HEK293 (cell line): Measurements from ENCODE around the gene ASRGL1.

ENCODE experiments used
- CTCF ChIP-seq: fragments of 450-650 bp; formaldehyde crosslinking; IDR thresholded peaks from 2 replicates; pipeline ENCODE4 v1.5.1; 2016; ENCODE audit warnings: missing biosample characterization, missing genetic modification characterization
- KLF9 ChIP-seq: fragments of 450-650 bp; formaldehyde crosslinking; IDR thresholded peaks from 2 replicates; pipeline ENCODE4 v1.5.1; 2016; ENCODE audit warnings: missing biosample characterization, missing genetic modification characterization, low read depth
- MZF1 ChIP-seq: fragments of 450-650 bp; formaldehyde crosslinking; IDR thresholded peaks from 2 replicates; pipeline ENCODE4 v1.5.1; 2017; ENCODE audit warnings: missing biosample characterization, missing genetic modification characterization, borderline replicate concordance
- YY1 ChIP-seq: fragments of 450-650 bp; formaldehyde crosslinking; IDR thresholded peaks from 2 replicates; pipeline ENCODE4 v1.5.1; 2018; ENCODE audit warnings: missing biosample characterization, missing genetic modification characterization
- YY2 ChIP-seq: fragments of 450-650 bp; formaldehyde crosslinking; IDR thresholded peaks from 2 replicates; pipeline ENCODE4 v1.5.1; 2016; ENCODE audit warnings: missing biosample characterization, missing genetic modification characterization
- ZNF341 ChIP-seq: fragments of 450-650 bp; formaldehyde crosslinking; IDR thresholded peaks from 2 replicates; pipeline ENCODE4; 2016; ENCODE audit warnings: low read depth, missing biosample characterization, missing genetic modification characterization
- ZNF350 ChIP-seq: fragments of 450-650 bp; formaldehyde crosslinking; IDR thresholded peaks from 2 replicates; pipeline ENCODE4 v1.5.0; 2017; ENCODE audit warnings: missing biosample characterization, mild to moderate bottlenecking, missing genetic modification characterization
- ZNF37A ChIP-seq: fragments of 450-650 bp; IDR thresholded peaks from 2 replicates; pipeline ENCODE4 v1.5.1; 2018; ENCODE audit warnings: missing biosample characterization, missing genetic modification characterization
- ZNF664 ChIP-seq: fragments of 450-650 bp; formaldehyde crosslinking; IDR thresholded peaks from 2 replicates; pipeline ENCODE4 v1.5.1; 2016; ENCODE audit warnings: missing biosample characterization, missing genetic modification characterization
- ZNF777 ChIP-seq: fragments of 450-650 bp; formaldehyde crosslinking; IDR thresholded peaks from 2 replicates; pipeline ENCODE4 v1.5.1; 2017; ENCODE audit warnings: missing biosample characterization, missing genetic modification characterization, borderline replicate concordance
- ZNF792 ChIP-seq: fragments of 450-650 bp; formaldehyde crosslinking; IDR thresholded peaks from 2 replicates; pipeline ENCODE4 v1.5.1; 2016; ENCODE audit warnings: missing biosample characterization, missing genetic modification characterization
- ZSCAN18 ChIP-seq: fragments of 450-650 bp; formaldehyde crosslinking; IDR thresholded peaks from 2 replicates; pipeline ENCODE4 v1.5.1; 2016; ENCODE audit warnings: missing biosample characterization, missing genetic modification characterization
- ZSCAN23 ChIP-seq: fragments of 450-650 bp; formaldehyde crosslinking; IDR thresholded peaks from 2 replicates; pipeline ENCODE4 v1.5.1; 2016; ENCODE audit warnings: missing biosample characterization, missing genetic modification characterization
- TF ChIP-seq, protein P1 (sequence below): fragments of 450-650 bp; formaldehyde crosslinking; IDR thresholded peaks from 2 replicates; pipeline ENCODE4 v1.5.1; 2016; ENCODE audit warnings: missing biosample characterization, missing genetic modification characterization, low read depth

DNA sequence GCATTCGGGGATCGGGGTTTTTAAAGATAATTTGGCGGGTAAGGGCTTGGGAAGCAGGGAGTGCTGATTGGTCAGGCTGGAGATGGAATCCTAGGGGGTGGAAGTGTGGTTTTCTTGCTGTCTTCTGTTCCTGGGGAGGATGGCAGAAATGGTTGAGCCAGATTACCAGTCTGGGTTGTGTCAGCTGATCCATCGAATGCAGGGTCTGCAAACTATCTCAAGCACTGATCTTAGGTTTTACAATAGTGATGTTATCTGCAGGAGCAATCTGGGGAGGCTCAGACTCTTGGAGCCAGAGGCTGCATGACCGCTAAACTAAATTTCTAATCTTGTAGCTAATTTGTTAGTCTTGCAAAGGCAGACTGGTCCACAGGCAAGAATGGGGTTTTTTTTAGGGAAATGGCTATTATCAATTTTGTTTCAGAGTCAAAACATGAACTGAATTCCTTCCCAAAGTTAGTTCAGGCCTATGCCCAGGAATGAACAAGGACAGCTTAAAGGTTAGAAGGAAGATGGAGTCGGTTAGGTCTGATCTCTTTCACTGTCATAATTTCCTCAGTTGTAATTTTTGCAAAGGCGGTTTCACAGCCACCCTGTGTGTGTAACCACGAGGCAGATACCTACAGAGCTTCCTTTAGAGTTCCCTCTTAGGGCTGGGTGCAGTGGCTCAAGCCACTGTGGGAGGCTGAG, 91.8 kb downstream of the ASRGL1 start:
- TF ChIP-seq ZNF664 (tag by site-specific recombination) (no peak), CTCF (no peak), ZNF777 (no peak), YY1 (tag by site-specific recombination) (no peak), ZSCAN23 (no peak), ZNF350 (tag by site-specific recombination) (no peak), YY2 (no peak), ZNF341 (tag by site-specific recombination) (no peak), KLF9 (no peak), MZF1 (tag by site-specific recombination) (no peak), ZNF792 (tag by site-specific recombination) (no peak), ZNF37A (tag by site-specific recombination) (no peak), ZSCAN18 (tag by site-specific recombination) (no peak)
- TF ChIP-seq, protein P1, sequence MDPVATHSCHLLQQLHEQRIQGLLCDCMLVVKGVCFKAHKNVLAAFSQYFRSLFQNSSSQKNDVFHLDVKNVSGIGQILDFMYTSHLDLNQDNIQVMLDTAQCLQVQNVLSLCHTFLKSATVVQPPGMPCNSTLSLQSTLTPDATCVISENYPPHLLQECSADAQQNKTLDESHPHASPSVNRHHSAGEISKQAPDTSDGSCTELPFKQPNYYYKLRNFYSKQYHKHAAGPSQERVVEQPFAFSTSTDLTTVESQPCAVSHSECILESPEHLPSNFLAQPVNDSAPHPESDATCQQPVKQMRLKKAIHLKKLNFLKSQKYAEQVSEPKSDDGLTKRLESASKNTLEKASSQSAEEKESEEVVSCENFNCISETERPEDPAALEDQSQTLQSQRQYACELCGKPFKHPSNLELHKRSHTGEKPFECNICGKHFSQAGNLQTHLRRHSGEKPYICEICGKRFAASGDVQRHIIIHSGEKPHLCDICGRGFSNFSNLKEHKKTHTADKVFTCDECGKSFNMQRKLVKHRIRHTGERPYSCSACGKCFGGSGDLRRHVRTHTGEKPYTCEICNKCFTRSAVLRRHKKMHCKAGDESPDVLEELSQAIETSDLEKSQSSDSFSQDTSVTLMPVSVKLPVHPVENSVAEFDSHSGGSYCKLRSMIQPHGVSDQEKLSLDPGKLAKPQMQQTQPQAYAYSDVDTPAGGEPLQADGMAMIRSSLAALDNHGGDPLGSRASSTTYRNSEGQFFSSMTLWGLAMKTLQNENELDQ (tag by site-specific recombination): no peak
